ENCODE measurements around the gene CCDC50. TPM values are rescaled to one million over a fixed set of nuclear protein-coding genes. Genes with fewer than 3 reads are reported as not detected.
A peak's percentile ranks its signal among the peaks of the same experiment; 100 is the strongest.

The CCDC50 gene
- total RNA-seq, 1 donor from 2014 or later: 89.9 TPM

GRCh38 chr3:191342006-191342405, 12.8 kb downstream of the CCDC50 start:
- no peak overlapping the region for H3K4me3 Mint-ChIP-seq (ENCODE audit: unreplicated experiment)
- Histone ChIP-seq H3K27me3 (ENCODE audit: insufficient read depth, low read length) (no peaks in the 10 kb centered on the region), H4K20me1 (ENCODE audit: insufficient read depth, low read length) (peaks cover 35% of the 10 kb centered on the region), H3K9me3 (ENCODE audit: insufficient read depth, low read depth, low read length) (no peaks in the 10 kb centered on the region), H3K4me2 (ENCODE audit: low read length) (peak overlapping the region; percentile 11), H2AFZ (ENCODE audit: low read depth, low read length) (no peak overlapping the region), H3K27ac (ENCODE audit: low read depth, low read length) (no peak overlapping the region), H3K4me3 (ENCODE audit: insufficient read depth, low read depth, low read length) (no peak overlapping the region), H3K36me3 (ENCODE audit: insufficient read depth, low read length) (no peaks in the 10 kb centered on the region), H3K9ac (ENCODE audit: low read length) (no peak overlapping the region), H3K79me2 (ENCODE audit: insufficient read depth, low read length) (peaks cover 96% of the 10 kb centered on the region), H3K4me1 (ENCODE audit: insufficient read depth, low read length) (peaks cover 15% of the 10 kb centered on the region)
- H3K27me3 Mint-ChIP-seq (ENCODE audit: low read depth, unreplicated experiment): no peaks in the 10 kb centered on the region
- no peak for TF ChIP-seq EZH2 (IDR thresholded peaks at IDR 0.05; ENCODE audit: insufficient read depth, low read length)
- TF ChIP-seq, protein P1, sequence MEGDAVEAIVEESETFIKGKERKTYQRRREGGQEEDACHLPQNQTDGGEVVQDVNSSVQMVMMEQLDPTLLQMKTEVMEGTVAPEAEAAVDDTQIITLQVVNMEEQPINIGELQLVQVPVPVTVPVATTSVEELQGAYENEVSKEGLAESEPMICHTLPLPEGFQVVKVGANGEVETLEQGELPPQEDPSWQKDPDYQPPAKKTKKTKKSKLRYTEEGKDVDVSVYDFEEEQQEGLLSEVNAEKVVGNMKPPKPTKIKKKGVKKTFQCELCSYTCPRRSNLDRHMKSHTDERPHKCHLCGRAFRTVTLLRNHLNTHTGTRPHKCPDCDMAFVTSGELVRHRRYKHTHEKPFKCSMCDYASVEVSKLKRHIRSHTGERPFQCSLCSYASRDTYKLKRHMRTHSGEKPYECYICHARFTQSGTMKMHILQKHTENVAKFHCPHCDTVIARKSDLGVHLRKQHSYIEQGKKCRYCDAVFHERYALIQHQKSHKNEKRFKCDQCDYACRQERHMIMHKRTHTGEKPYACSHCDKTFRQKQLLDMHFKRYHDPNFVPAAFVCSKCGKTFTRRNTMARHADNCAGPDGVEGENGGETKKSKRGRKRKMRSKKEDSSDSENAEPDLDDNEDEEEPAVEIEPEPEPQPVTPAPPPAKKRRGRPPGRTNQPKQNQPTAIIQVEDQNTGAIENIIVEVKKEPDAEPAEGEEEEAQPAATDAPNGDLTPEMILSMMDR (IDR thresholded peaks at IDR 0.05; ENCODE audit: insufficient read depth, low read depth, low read length): no peak
- H3K9me3 Mint-ChIP-seq (ENCODE audit: unreplicated experiment): no peaks in the 10 kb centered on the region
- H3K4me1 Mint-ChIP-seq (ENCODE audit: low read depth, unreplicated experiment): peaks cover 68% of the 10 kb centered on the region
- no peaks in the 10 kb centered on the region for H3K36me3 Mint-ChIP-seq (ENCODE audit: low read depth, unreplicated experiment)
- FAIRE-seq (no peak), DNase-seq (ENCODE audit: low read depth) (no peak)
- H3K27ac Mint-ChIP-seq (ENCODE audit: unreplicated experiment): no peak overlapping the region

DNA sequence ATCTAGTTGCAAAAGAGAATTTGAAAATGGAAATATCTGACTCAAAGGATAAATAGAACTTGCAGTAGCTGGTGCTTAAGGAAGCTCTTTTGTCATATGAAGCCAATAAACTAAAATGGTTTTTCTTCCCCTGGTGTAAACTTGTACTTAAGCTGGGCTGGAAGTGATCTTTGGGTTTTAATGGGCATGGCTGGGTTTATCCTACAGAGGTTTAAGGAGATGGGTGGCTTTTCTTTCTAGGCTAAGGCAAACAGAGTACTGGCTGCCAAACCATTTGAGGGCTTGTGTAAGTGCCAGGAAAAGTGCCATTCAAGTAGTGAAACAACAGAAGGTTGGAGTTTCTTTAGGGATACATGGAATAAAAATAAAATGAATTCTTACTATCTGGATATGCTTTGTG, 13.2 kb downstream of the CCDC50 start:
- Histone ChIP-seq H3K27ac (ENCODE audit: low read depth, low read length) (no peak overlapping the region), H3K9ac (ENCODE audit: low read length) (no peak overlapping the region), H3K79me2 (ENCODE audit: insufficient read depth, low read length) (peaks cover 96% of the 10 kb centered on the region), H2AFZ (ENCODE audit: low read depth, low read length) (no peak overlapping the region), H3K9me3 (ENCODE audit: insufficient read depth, low read depth, low read length) (no peaks in the 10 kb centered on the region), H3K4me1 (ENCODE audit: insufficient read depth, low read length) (peaks cover 15% of the 10 kb centered on the region), H3K27me3 (ENCODE audit: insufficient read depth, low read length) (no peaks in the 10 kb centered on the region), H3K4me3 (ENCODE audit: insufficient read depth, low read depth, low read length) (no peak overlapping the region), H3K36me3 (ENCODE audit: insufficient read depth, low read length) (no peaks in the 10 kb centered on the region), H4K20me1 (ENCODE audit: insufficient read depth, low read length) (peaks cover 35% of the 10 kb centered on the region), H3K4me2 (ENCODE audit: low read length) (peak overlapping the region; percentile 11)
- H3K36me3 Mint-ChIP-seq (ENCODE audit: low read depth, unreplicated experiment): no peaks in the 10 kb centered on the region
- FAIRE-seq (no peak), DNase-seq (ENCODE audit: low read depth) (no peak)
- H3K27me3 Mint-ChIP-seq (ENCODE audit: low read depth, unreplicated experiment): no peaks in the 10 kb centered on the region
- H3K4me3 Mint-ChIP-seq (ENCODE audit: unreplicated experiment): peak overlapping the region; percentile 7
- H3K27ac Mint-ChIP-seq (ENCODE audit: unreplicated experiment): no peak overlapping the region
- peaks cover 65% of the 10 kb centered on the region for H3K4me1 Mint-ChIP-seq (ENCODE audit: low read depth, unreplicated experiment)
- no peaks in the 10 kb centered on the region for H3K9me3 Mint-ChIP-seq (ENCODE audit: unreplicated experiment)
- TF ChIP-seq, protein P1 (IDR thresholded peaks at IDR 0.05; ENCODE audit: insufficient read depth, low read depth, low read length): no peak
- TF ChIP-seq EZH2 (IDR thresholded peaks at IDR 0.05; ENCODE audit: insufficient read depth, low read length): no peak

DNA sequence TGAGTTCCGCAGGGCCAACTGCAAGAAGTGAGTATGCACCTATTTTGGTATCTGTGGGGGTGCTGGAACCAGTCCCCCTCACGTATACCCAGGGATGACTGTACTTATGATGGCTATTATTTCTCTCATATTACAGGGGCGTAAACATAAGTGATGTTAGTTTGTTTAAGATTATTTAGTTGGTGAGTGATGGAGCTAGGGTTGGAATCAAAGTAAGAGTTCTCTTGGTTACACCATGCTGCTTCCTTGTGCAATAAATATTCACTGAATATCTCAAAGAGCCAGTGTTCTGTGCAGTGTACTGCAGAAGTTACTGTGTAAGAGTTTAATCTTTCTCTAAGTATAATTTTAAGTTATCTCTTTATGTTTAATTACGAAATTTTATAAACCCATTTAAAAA, 13.9 kb downstream of the CCDC50 start:
- Mint-ChIP-seq H3K27ac (ENCODE audit: unreplicated experiment) (no peak overlapping the region), H3K27me3 (ENCODE audit: low read depth, unreplicated experiment) (no peaks in the 10 kb centered on the region), H3K36me3 (ENCODE audit: low read depth, unreplicated experiment) (no peaks in the 10 kb centered on the region), H3K9me3 (ENCODE audit: unreplicated experiment) (no peaks in the 10 kb centered on the region), H3K4me3 (ENCODE audit: unreplicated experiment) (no peak overlapping the region), H3K4me1 (ENCODE audit: low read depth, unreplicated experiment) (peaks cover 64% of the 10 kb centered on the region)
- H2AFZ ChIP-seq (ENCODE audit: low read depth, low read length): no peak overlapping the region
- no peak overlapping the region for H3K4me2 ChIP-seq (ENCODE audit: low read length)
- peaks cover 14% of the 10 kb centered on the region for H3K4me1 ChIP-seq (ENCODE audit: insufficient read depth, low read length)
- peaks cover 100% of the 10 kb centered on the region for H3K79me2 ChIP-seq (ENCODE audit: insufficient read depth, low read length)
- no peaks in the 10 kb centered on the region for H3K9me3 ChIP-seq (ENCODE audit: insufficient read depth, low read depth, low read length)
- FAIRE-seq (no peak), DNase-seq (ENCODE audit: low read depth) (no peak)
- H3K4me3 ChIP-seq (ENCODE audit: insufficient read depth, low read depth, low read length): no peak overlapping the region
- no peak overlapping the region for H3K9ac ChIP-seq (ENCODE audit: low read length)
- TF ChIP-seq EZH2 (IDR thresholded peaks at IDR 0.05; ENCODE audit: insufficient read depth, low read length): no peak
- TF ChIP-seq, protein P1 (IDR thresholded peaks at IDR 0.05; ENCODE audit: insufficient read depth, low read depth, low read length): no peak
- no peaks in the 10 kb centered on the region for H3K36me3 ChIP-seq (ENCODE audit: insufficient read depth, low read length)
- no peak overlapping the region for H3K27ac ChIP-seq (ENCODE audit: low read depth, low read length)
- no peaks in the 10 kb centered on the region for H3K27me3 ChIP-seq (ENCODE audit: insufficient read depth, low read length)
- peaks cover 38% of the 10 kb centered on the region for H4K20me1 ChIP-seq (ENCODE audit: insufficient read depth, low read length)
